Measurements from ENCODE around the gene HIP1. TPM values are rescaled to one million over a fixed set of nuclear protein-coding genes. Genes with fewer than 3 reads are reported as not detected.

Gene HIP1
- total RNA-seq, 1 donor from 2014 or later = 17.7 TPM

- intact Hi-C loops (cut with DNase I) = no loop called here
- H3K27ac ChIP-seq = no peak overlapping the region
- H3K9me3 ChIP-seq = no peaks in the 10 kb centered on the region
These were observed 3.0 kb downstream of the HIP1 start for GRCh38 chr7:75735581-75736350.

GRCh38 chr7:75734586-75735458 is 3.9 kb downstream of the HIP1 start:
- Histone ChIP-seq H3K27me3 (no peaks in the 10 kb centered on the region), H3K27ac (peak overlapping the region; percentile 70), H3K4me3 (no peak overlapping the region), H3K4me1 (peaks cover 47% of the 10 kb centered on the region), H3K36me3 (no peaks in the 10 kb centered on the region), H3K9me3 (no peaks in the 10 kb centered on the region)
- intact Hi-C loops (cut with DNase I) = no loop called here
- no peak for DNase-seq (ENCODE audit: extremely low spot score in 2 of 2)
- TF ChIP-seq POLR2AphosphoS5 (IDR thresholded peaks at IDR 0.05; ENCODE audit: insufficient read depth in 1 of 2, low read depth in 1 of 2) (no peak), POLR2A (IDR thresholded peaks at IDR 0.05) (no peak), CTCF (IDR thresholded peaks at IDR 0.05) (no peak)

More at GRCh38 chr7:75735581-75736350, 3.0 kb downstream of the HIP1 start:
- Histone ChIP-seq H3K4me1 (peaks cover 47% of the 10 kb centered on the region), H3K4me3 (no peak overlapping the region), H3K36me3 (no peaks in the 10 kb centered on the region), H3K27me3 (no peaks in the 10 kb centered on the region)
- TF ChIP-seq CTCF (IDR thresholded peaks at IDR 0.05) = no peak
- no peak for TF ChIP-seq POLR2AphosphoS5 (IDR thresholded peaks at IDR 0.05; ENCODE audit: insufficient read depth in 1 of 2, low read depth in 1 of 2)
- no peak for TF ChIP-seq POLR2A (IDR thresholded peaks at IDR 0.05)
- DNase-seq (ENCODE audit: extremely low spot score in 2 of 2) = no peak

- DNase-seq (ENCODE audit: extremely low spot score in 2 of 2) = no peak
- TF ChIP-seq CTCF (IDR thresholded peaks at IDR 0.05) (no peak), POLR2AphosphoS5 (IDR thresholded peaks at IDR 0.05; ENCODE audit: insufficient read depth in 1 of 2, low read depth in 1 of 2) (peak in 1 of 2 donors; percentile 58)
- H3K27me3 ChIP-seq = no peaks in the 10 kb centered on the region
- H3K36me3 ChIP-seq = no peaks in the 10 kb centered on the region
- peaks cover 53% of the 10 kb centered on the region for H3K4me1 ChIP-seq
- intact Hi-C loops (cut with DNase I) = no loop called here
- H3K4me3 ChIP-seq = peak overlapping the region in 1 of 2 donors; percentile 9
- H3K27ac ChIP-seq = peak overlapping the region; percentile 70
- no peaks in the 10 kb centered on the region for H3K9me3 ChIP-seq
These were observed 5.7 kb downstream of the HIP1 start for GRCh38 chr7:75732764-75733630.

GRCh38 chr7:75732016-75732521 is 6.7 kb downstream of the HIP1 start:
- Histone ChIP-seq H3K4me1 (peaks cover 50% of the 10 kb centered on the region), H3K36me3 (no peaks in the 10 kb centered on the region), H3K9me3 (no peaks in the 10 kb centered on the region), H3K27me3 (no peaks in the 10 kb centered on the region), H3K27ac (peak overlapping the region; percentile 70), H3K4me3 (no peak overlapping the region)
- intact Hi-C loops (cut with DNase I) = no loop called here
- TF ChIP-seq CTCF (IDR thresholded peaks at IDR 0.05) (no peak), POLR2AphosphoS5 (IDR thresholded peaks at IDR 0.05; ENCODE audit: insufficient read depth in 1 of 2, low read depth in 1 of 2) (no peak), POLR2A (IDR thresholded peaks at IDR 0.05) (no peak)
- DNase-seq (ENCODE audit: extremely low spot score in 2 of 2) = no peak
